DND-41 (cell line): ENCODE data around the gene SMARCD1.

Source experiments
- ATAC-seq: fragments of 200-7000 bp; cut with Tn5 transposase; 3 replicates; pipeline ENCODE4 v1.9.1; 2021; ENCODE audit warnings: low read depth; ENCODE audit not compliant: insufficient read depth
- DNase-seq: peaks from one replicate; pipeline ENCODE4 v3.0.0-alpha.2; 2020
- H2AFZ ChIP-seq: 2 replicates; pipeline ENCODE4 v1.6.0; 2012; ENCODE audit warnings: low read depth, low read length
- H3K27ac ChIP-seq: 2 replicates; pipeline ENCODE4 v1.5.1; 2012; ENCODE audit warnings: low read length, inconsistent platforms
- H3K27me3 ChIP-seq: fragments of 200-600 bp; sonication (generic); 2 replicates; pipeline ENCODE4 v1.6.0; 2012; ENCODE audit warnings: low read length, mild to moderate bottlenecking, inconsistent platforms; ENCODE audit not compliant: insufficient read depth, poor library complexity
- H3K36me3 ChIP-seq: 2 replicates; pipeline ENCODE4 v1.5.1; 2012; ENCODE audit warnings: low read length, inconsistent platforms; ENCODE audit not compliant: insufficient read depth
- H3K4me1 ChIP-seq: 2 replicates; pipeline ENCODE4 v1.5.1; 2012; ENCODE audit warnings: mild to moderate bottlenecking, low read length; ENCODE audit not compliant: insufficient read depth
- H3K4me2 ChIP-seq: 2 replicates; pipeline ENCODE4 v1.6.0; 2012; ENCODE audit warnings: mild to moderate bottlenecking, moderate library complexity, low read length, inconsistent platforms; ENCODE audit not compliant: insufficient read depth
- H3K4me3 ChIP-seq, 2 experiments: fragments of 200-600 bp in 1 of 2; shearing (Covaris generic) in 1 of 2; 2 replicates each; pipeline ENCODE4 v1.5.1; 2012 to 2016; ENCODE audit warnings: inconsistent platforms in 2 of 2, low read length in 2 of 2, mild to moderate bottlenecking in 2 of 2, low read depth in 1 of 2, moderate library complexity in 1 of 2
- H3K79me2 ChIP-seq: 2 replicates; pipeline ENCODE4 v1.6.0; 2012; ENCODE audit warnings: low read length, inconsistent platforms; ENCODE audit not compliant: insufficient read depth
- H3K9ac ChIP-seq: 2 replicates; pipeline ENCODE4 v1.6.0; 2012; ENCODE audit warnings: low read depth, mild to moderate bottlenecking, inconsistent platforms, low read length, moderate library complexity
- H3K9me3 ChIP-seq: 2 replicates; pipeline ENCODE4 v1.5.1; 2012; ENCODE audit warnings: low read length, moderate library complexity, mild to moderate bottlenecking, inconsistent platforms; ENCODE audit not compliant: insufficient read depth, severe bottlenecking
- H4K20me1 ChIP-seq: 2 replicates; pipeline ENCODE4 v1.6.0; 2012; ENCODE audit warnings: low read length; ENCODE audit not compliant: insufficient read depth
- CTCF ChIP-seq: IDR thresholded peaks from 2 replicates; pipeline ENCODE4 v1.5.1; 2012; ENCODE audit warnings: borderline replicate concordance, low read length, moderate library complexity, mild to moderate bottlenecking; ENCODE audit not compliant: poor library complexity, severe bottlenecking; ENCODE audit errors: extremely low read depth
- EZH2 ChIP-seq: IDR thresholded peaks from 3 replicates; pipeline ENCODE4 v1.6.1; 2012; ENCODE audit warnings: borderline replicate concordance, low read depth, mild to moderate bottlenecking, moderate library complexity, low read length, inconsistent platforms; ENCODE audit not compliant: severe bottlenecking

Gene SMARCD1

DNA sequence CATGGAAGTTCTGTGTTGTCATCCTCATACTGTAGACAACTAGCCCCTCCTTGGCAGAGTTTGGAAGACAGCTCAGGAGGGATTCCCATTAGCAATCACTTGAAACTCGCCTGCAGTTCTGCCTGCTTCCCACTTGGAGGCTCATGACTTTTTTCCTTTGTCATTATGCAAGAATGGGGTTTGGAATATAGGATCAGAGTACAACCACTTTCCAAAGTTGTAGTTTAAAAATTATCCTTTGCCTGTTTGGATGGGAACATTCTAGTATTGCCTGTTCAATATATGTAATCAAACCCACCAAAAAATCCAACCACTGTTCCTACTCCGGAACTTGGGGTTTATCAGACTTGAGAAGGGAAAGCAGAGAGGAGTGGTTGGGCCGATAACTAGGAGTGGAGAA lies 16.5 kb downstream of the SMARCD1 start:
- ATAC-seq (no peak), DNase-seq (no peak)
- no peak overlapping the region for H3K4me2 ChIP-seq
- peaks cover 43% of the 10 kb centered on the region for H3K36me3 ChIP-seq
- peaks cover 10% of the 10 kb centered on the region for H3K4me1 ChIP-seq
- H3K27ac ChIP-seq, result no peak overlapping the region
- no peak overlapping the region for H3K9ac ChIP-seq
- no peaks in the 10 kb centered on the region for H3K27me3 ChIP-seq
- peaks cover 6% of the 10 kb centered on the region; the same call in 1 of the 2 replicates for H4K20me1 ChIP-seq
- H3K4me3 ChIP-seq, result no peak overlapping the region
- no peaks in the 10 kb centered on the region for H3K9me3 ChIP-seq
- no peak overlapping the region for H2AFZ ChIP-seq
- H3K79me2 ChIP-seq, result no peaks in the 10 kb centered on the region
- TF ChIP-seq CTCF (peak; percentile 52), EZH2 (no peak)

GRCh38 chr12:50102131-50102531 lies 17.0 kb downstream of the SMARCD1 start:
- Histone ChIP-seq H2AFZ (no peak overlapping the region), H3K4me1 (peaks cover 10% of the 10 kb centered on the region), H3K9me3 (no peaks in the 10 kb centered on the region), H3K79me2 (no peaks in the 10 kb centered on the region), H3K27me3 (no peaks in the 10 kb centered on the region), H3K27ac (no peak overlapping the region), H3K36me3 (peaks cover 38% of the 10 kb centered on the region), H3K9ac (no peak overlapping the region), H3K4me2 (no peak overlapping the region), H3K4me3 (no peak overlapping the region), H4K20me1 (peaks cover 6% of the 10 kb centered on the region; the same call in 1 of the 2 replicates)
- no peak for ATAC-seq
- TF ChIP-seq EZH2, result no peak
- no peak for DNase-seq

- no peaks in the 10 kb centered on the region for H3K79me2 ChIP-seq
- TF ChIP-seq EZH2, result no peak
- TF ChIP-seq CTCF, result no peak
- H3K4me2 ChIP-seq, result no peak overlapping the region
- H3K9ac ChIP-seq, result no peak overlapping the region
- peaks cover 10% of the 10 kb centered on the region for H3K4me1 ChIP-seq
- peaks cover 6% of the 10 kb centered on the region; the same call in 1 of the 2 replicates for H4K20me1 ChIP-seq
- no peak overlapping the region for H3K27ac ChIP-seq
- peaks cover 33% of the 10 kb centered on the region for H3K36me3 ChIP-seq
- no peaks in the 10 kb centered on the region for H3K9me3 ChIP-seq
- H2AFZ ChIP-seq, result no peak overlapping the region
- DNase-seq, result no peak
- H3K4me3 ChIP-seq, result no peak overlapping the region
- ATAC-seq, result peak; percentile 20; the same call in 1 of the 3 replicates
- H3K27me3 ChIP-seq, result no peaks in the 10 kb centered on the region
Observed at GRCh38 chr12:50102646-50103309, 17.6 kb downstream of the SMARCD1 start.

GRCh38 chr12:50103351-50103750 lies 18.2 kb downstream of the SMARCD1 start:
- Histone ChIP-seq H3K4me3 (no peak overlapping the region), H3K27me3 (no peaks in the 10 kb centered on the region), H3K9ac (no peak overlapping the region), H3K36me3 (peaks cover 27% of the 10 kb centered on the region), H3K79me2 (no peaks in the 10 kb centered on the region), H4K20me1 (peaks cover 6% of the 10 kb centered on the region; the same call in 1 of the 2 replicates), H2AFZ (no peak overlapping the region), H3K4me2 (peak overlapping the region; percentile 43; the same call in 1 of the 2 replicates), H3K4me1 (peaks cover 10% of the 10 kb centered on the region), H3K9me3 (no peaks in the 10 kb centered on the region), H3K27ac (no peak overlapping the region)
- DNase-seq, result no peak
- TF ChIP-seq CTCF (no peak), EZH2 (no peak)
- no peak for ATAC-seq
